ENCODE measurements around the gene LHPP.
A peak's percentile ranks its signal among the peaks of the same experiment; 100 is the strongest.
"Not testable (repeated sequence)": the region's sequence is repeated elsewhere in the genome, so short reads cannot be mapped to it uniquely, and the experiment has no call there.

Gene LHPP

GRCh38 chr10:124539935-124540641 is 78.5 kb downstream of the LHPP start:
- DNase-seq = peak; percentile 74

GRCh38 chr10:124541076-124541903 is 79.7 kb downstream of the LHPP start:
- no peak for DNase-seq

GRCh38 chr10:124542336-124542735 is 80.7 kb downstream of the LHPP start:
- no peak for DNase-seq

- DNase-seq = no peak
These were observed 81.5 kb downstream of the LHPP start for GRCh38 chr10:124543146-124543545.

GRCh38 chr10:124543971-124544370 is 82.3 kb downstream of the LHPP start:
- no peak for DNase-seq

GRCh38 chr10:124544711-124545110 is 83.1 kb downstream of the LHPP start:
- DNase-seq = no peak

GRCh38 chr10:124545351-124546054 is 83.9 kb downstream of the LHPP start:
- DNase-seq = no peak

- no peak for DNase-seq
These were observed 84.4 kb downstream of the LHPP start for GRCh38 chr10:124546055-124546369.

GRCh38 chr10:124546957-124547646 is 85.5 kb downstream of the LHPP start:
- no peak for DNase-seq

GRCh38 chr10:124547647-124548168 is 86.1 kb downstream of the LHPP start:
- no peak for DNase-seq

GRCh38 chr10:124549171-124549570 is 87.5 kb downstream of the LHPP start:
- not testable (repeated sequence) for DNase-seq

GRCh38 chr10:124550293-124551034 is 88.8 kb downstream of the LHPP start:
- no peak for DNase-seq

GRCh38 chr10:124551097-124551496 is 89.5 kb downstream of the LHPP start:
- no peak for DNase-seq

- DNase-seq = no peak
These were observed 90.1 kb downstream of the LHPP start for GRCh38 chr10:124551755-124552154.

GRCh38 chr10:124552691-124553276 is 91.2 kb downstream of the LHPP start:
- no peak for DNase-seq

GRCh38 chr10:124554085-124554858 is 92.6 kb downstream of the LHPP start:
- no peak for DNase-seq

GRCh38 chr10:124557167-124557566 is 95.5 kb downstream of the LHPP start:
- DNase-seq = no peak

GRCh38 chr10:124557648-124558338 is 96.2 kb downstream of the LHPP start:
- DNase-seq = no peak

- DNase-seq = no peak
These were observed 97.0 kb downstream of the LHPP start for GRCh38 chr10:124558339-124559321.

All from activated CD8-positive, alpha-beta memory T cell treated with anti-CD3 and anti-CD28 coated beads, Interleukin-2, amount 50 U/mL, for 4 hours (primary cell).